H1 (cell line): ENCODE data around the gene IQGAP1. TPM values are rescaled to one million over a fixed set of nuclear protein-coding genes. Genes with fewer than 3 reads are reported as not detected.

Source experiments
- CTCF ChIA-PET: fragments of 300-600 bp; sonication (Branson Sonifier 250); formaldehyde crosslinking; loops from one replicate; lab custom pipeline; 2021; ENCODE audit not compliant: partially characterized antibody; lab: Charles Lee
- POLR2A ChIA-PET: fragments of 300-600 bp; sonication (Branson Sonifier 250); formaldehyde crosslinking; loops from one replicate; lab custom pipeline; 2021; ENCODE audit warnings: inconsistent platforms; ENCODE audit not compliant: partially characterized antibody; lab: Charles Lee
- DNase-seq, 2 experiments: peaks; one replicate each; pipeline versions ENCODE4 v3.0.0 to v3.0.0-alpha.2; 2010 to 2022; ENCODE audit warnings: low spot score in 2 of 2, low read depth in 1 of 2, mixed read lengths in 1 of 2
- FAIRE-seq: peaks from 2 replicates; lab custom pipeline; 2011; peaks lifted over from hg19 to GRCh38; lab: Jason Lieb, UNC
- H2AFZ ChIP-seq: 2 replicates; pipeline ENCODE4 v1.8.1; 2012; ENCODE audit warnings: low read length, inconsistent platforms
- H2AK5ac ChIP-seq: 2 replicates; pipeline ENCODE4 v1.6.1; 2013; ENCODE audit warnings: low read depth, low read length
- H2BK120ac ChIP-seq: replicated peaks from 2 replicates; pipeline ENCODE3; 2013; ENCODE audit warnings: low read depth, low read length, inconsistent platforms
- H2BK12ac ChIP-seq: 2 replicates; pipeline ENCODE4 v1.6.1; 2013; ENCODE audit warnings: low read depth, low read length
- H2BK15ac ChIP-seq: 2 replicates; pipeline ENCODE4 v1.6.1; 2013; ENCODE audit warnings: low read length
- H2BK20ac ChIP-seq: 2 replicates; pipeline ENCODE4 v1.6.1; 2013; ENCODE audit warnings: low read length
- H2BK5ac ChIP-seq: 2 replicates; pipeline ENCODE4 v1.6.1; 2013; ENCODE audit warnings: low read depth, low read length
- H3K14ac ChIP-seq: 2 replicates; pipeline ENCODE4 v1.6.1; 2013; ENCODE audit warnings: inconsistent platforms; ENCODE audit not compliant: insufficient read length
- H3K18ac ChIP-seq: 2 replicates; pipeline ENCODE4 v1.6.1; 2013; ENCODE audit warnings: low read length; ENCODE audit errors: extremely low read depth
- H3K23ac ChIP-seq: 2 replicates; pipeline ENCODE4 v1.6.1; 2013; ENCODE audit warnings: inconsistent platforms; ENCODE audit not compliant: insufficient read length
- H3K23me2 ChIP-seq: 2 replicates; pipeline ENCODE4 v1.6.1; 2013; ENCODE audit warnings: low read depth, low read length
- H3K27ac ChIP-seq: 2 replicates; pipeline ENCODE4 v1.6.1; 2011; ENCODE audit warnings: low read depth, low read length, inconsistent platforms
- H3K27me3 ChIP-seq, 4 experiments: replicated peaks in 1 of 4; 1 replicate in 1 of 4; 2 replicates in 3 of 4; pipeline versions ENCODE4 v1.6.1 to v1.8.1; 2011 to 2013; ENCODE audit warnings: low read length in 3 of 4, mild to moderate bottlenecking in 3 of 4, inconsistent platforms in 2 of 4, mixed read lengths in 2 of 4, moderate library complexity in 1 of 4; ENCODE audit not compliant: control insufficient read depth in 3 of 4, insufficient read depth in 3 of 4; ENCODE audit errors: extremely low read depth in 1 of 4
- H3K36me3 ChIP-seq, 4 experiments: 2 replicates each; pipeline versions ENCODE4 v1.6.1 to v1.8.1; 2011 to 2013; ENCODE audit warnings: mild to moderate bottlenecking in 4 of 4, low read length in 3 of 4, moderate library complexity in 2 of 4, control low read depth in 1 of 4, inconsistent platforms in 1 of 4; ENCODE audit not compliant: insufficient read depth in 4 of 4, control insufficient read depth in 2 of 4
- H3K4ac ChIP-seq: replicated peaks from 2 replicates; pipeline ENCODE3; 2013; ENCODE audit warnings: low read length, low read depth, mixed read lengths, inconsistent platforms; ENCODE audit not compliant: insufficient read length
- H3K4me1 ChIP-seq, 4 experiments: replicated peaks in 1 of 4; 1 replicate in 1 of 4; 2 replicates in 3 of 4; pipeline versions ENCODE4 v1.6.1 to v1.8.1; 2011 to 2013; ENCODE audit warnings: low read length in 3 of 4, inconsistent platforms in 2 of 4, mixed read lengths in 1 of 4; ENCODE audit not compliant: insufficient read depth in 4 of 4, control insufficient read depth in 3 of 4
- H3K4me2 ChIP-seq, 2 experiments: 2 replicates each; pipeline versions ENCODE4 v1.6.1 to v1.8.1; 2011 to 2013; ENCODE audit warnings: low read depth in 2 of 2, low read length in 2 of 2, control low read depth in 1 of 2, inconsistent platforms in 1 of 2, mild to moderate bottlenecking in 1 of 2; ENCODE audit not compliant: insufficient read depth in 1 of 2
- H3K4me3 ChIP-seq, 4 experiments: fragments of 200-600, 300-600 bp in 1 of 4; sonication (generic), shearing (Covaris generic), sonication (Bioruptor Twin) in 1 of 4; 2 replicates each; pipeline versions ENCODE4 v1.5.1 to v1.8.1; 2011 to 2016; ENCODE audit warnings: low read length in 4 of 4, low read depth in 3 of 4, control low read depth in 2 of 4, inconsistent platforms in 2 of 4, mild to moderate bottlenecking in 2 of 4, mixed read lengths in 1 of 4, moderate library complexity in 1 of 4; ENCODE audit not compliant: insufficient read depth in 2 of 4; ENCODE audit errors: extremely low read depth in 1 of 4
- H3K56ac ChIP-seq: replicated peaks from 2 replicates; pipeline ENCODE3; 2013; ENCODE audit warnings: low read depth, mild to moderate bottlenecking, mixed read lengths, low read length, inconsistent platforms; ENCODE audit not compliant: insufficient read length
- H3K79me1 ChIP-seq: 2 replicates; pipeline ENCODE4 v1.6.1; 2013; ENCODE audit warnings: low read depth, low read length, control low read depth
- H3K79me2 ChIP-seq, 2 experiments: 2 replicates each; pipeline versions ENCODE4 v1.6.1 to v1.8.1; 2012 to 2013; ENCODE audit warnings: low read length in 2 of 2, mild to moderate bottlenecking in 2 of 2, inconsistent platforms in 1 of 2; ENCODE audit not compliant: insufficient read depth in 2 of 2, control insufficient read depth in 1 of 2
- H3K9ac ChIP-seq, 4 experiments: replicated peaks in 1 of 4; 1 replicate in 1 of 4; 2 replicates in 3 of 4; pipeline versions ENCODE4 v1.6.1 to v1.8.1; 2011 to 2013; ENCODE audit warnings: low read depth in 3 of 4, low read length in 3 of 4, control low read depth in 2 of 4, mild to moderate bottlenecking in 2 of 4, moderate library complexity in 2 of 4, inconsistent platforms in 1 of 4; ENCODE audit errors: extremely low read depth in 1 of 4
- H3K9me3 ChIP-seq, 2 experiments: 2 replicates each; pipeline versions ENCODE4 v1.6.1 to v1.8.1; 2012 to 2013; ENCODE audit warnings: mild to moderate bottlenecking in 2 of 2, moderate library complexity in 2 of 2, control low read depth in 1 of 2, inconsistent platforms in 1 of 2, low read depth in 1 of 2, low read length in 1 of 2, mixed read lengths in 1 of 2; ENCODE audit not compliant: insufficient read depth in 2 of 2
- H4K20me1 ChIP-seq, 2 experiments: replicated peaks in 1 of 2; 2 replicates each; pipeline versions ENCODE3 to v1.8.1; 2011 to 2013; ENCODE audit warnings: inconsistent platforms in 2 of 2, low read length in 2 of 2, mild to moderate bottlenecking in 1 of 2; ENCODE audit not compliant: insufficient read depth in 2 of 2, control insufficient read depth in 1 of 2
- H4K5ac ChIP-seq: 2 replicates; pipeline ENCODE4 v1.6.1; 2013; ENCODE audit warnings: low read length, low read depth, mixed read lengths, inconsistent platforms; ENCODE audit not compliant: insufficient read length
- H4K8ac ChIP-seq: 2 replicates; pipeline ENCODE4 v1.8.0; 2013; ENCODE audit warnings: mild to moderate bottlenecking, moderate library complexity, low read length, inconsistent platforms; ENCODE audit not compliant: insufficient read depth; ENCODE audit errors: extremely low read depth
- H4K91ac ChIP-seq: replicated peaks from 2 replicates; pipeline ENCODE3; 2013; ENCODE audit warnings: low read length, mixed read lengths, inconsistent platforms; ENCODE audit not compliant: insufficient read length
- ASH2L ChIP-seq: fragments of 200-600, 300-600 bp; sonication (generic); IDR thresholded peaks from one replicate; pipeline ENCODE4 v1.7.1; 2017; ENCODE audit warnings: low read length
- ATF2 ChIP-seq: IDR thresholded peaks from 2 replicates; pipeline ENCODE4 v1.6.1; 2012; ENCODE audit warnings: low read length, inconsistent platforms
- CTBP2 ChIP-seq: IDR thresholded peaks from 2 replicates; pipeline ENCODE4 v1.7.0; 2011; ENCODE audit warnings: borderline replicate concordance, mild to moderate bottlenecking, moderate library complexity, mixed read lengths, low read length; ENCODE audit not compliant: insufficient read depth, insufficient read length
- EGR1 ChIP-seq: IDR thresholded peaks from 2 replicates; pipeline ENCODE4 v1.6.1; 2011; ENCODE audit warnings: low read depth, low read length, borderline replicate concordance
- EZH2 ChIP-seq: fragments of 200-600 bp; sonication (generic); IDR thresholded peaks from 2 replicates; pipeline ENCODE4 v1.7.1; 2012; ENCODE audit warnings: low read depth, mild to moderate bottlenecking, moderate library complexity, low read length, inconsistent platforms; ENCODE audit not compliant: severe bottlenecking
- JUN ChIP-seq: IDR thresholded peaks from 2 replicates; pipeline ENCODE4 v1.6.1; 2011; ENCODE audit warnings: low read depth, mild to moderate bottlenecking, improper control_type of control experiment, low read length
- KDM1A ChIP-seq: fragments of 200-600, 300-600 bp; sonication (generic); IDR thresholded peaks from 2 replicates; pipeline ENCODE4 v1.7.1; 2016; ENCODE audit warnings: mild to moderate bottlenecking, low read length, borderline replicate concordance
- SP1 ChIP-seq: IDR thresholded peaks from 2 replicates; pipeline ENCODE4 v1.6.1; 2011; ENCODE audit warnings: low read depth, low read length
- TBP ChIP-seq: IDR thresholded peaks from 2 replicates; pipeline ENCODE4 v1.6.1; 2011; ENCODE audit warnings: low read depth, low read length, improper control_type of control experiment
- TEAD4 ChIP-seq: IDR thresholded peaks from 2 replicates; pipeline ENCODE4 v1.6.1; 2012; ENCODE audit warnings: low read depth, low read length, inconsistent platforms, mixed read lengths
- WGBS, 2 experiments: shearing (Covaris generic) in 1 of 2; methylation state at CpG; one replicate each; pipeline versions ENCODE4 v1.1.6 to v1.1.7; 2013 to 2015; ENCODE audit warnings: low lambda C conversion rate in 2 of 2, mixed read lengths in 2 of 2, inconsistent platforms in 1 of 2, low coverage in 1 of 2, missing lambda C conversion rate in 1 of 2; ENCODE audit not compliant: insufficient replicate concordance in 2 of 2, insufficient coverage in 1 of 2, insufficient read length in 1 of 2; ENCODE audit errors: extremely low coverage in 1 of 2, missing lambda C conversion rate in 1 of 2; 5-methylcytosine and 5-hydroxymethylcytosine counted together
- polyA plus RNA-seq, 7 experiments: library from polyadenylated mRNA; depleted of rRNA in 3 of 7; stranded (reverse) in 5 of 7; unstranded in 2 of 7; fragments of >200 nt in 5 of 7; fragments of 200-250 nt in 2 of 7; gene quantifications; 1 replicate in 5 of 7; 2 replicates in 1 of 7; 4 replicates in 1 of 7; pipeline versions ENCODE4 v1.2.1 to v1.2.3, GENCODE V29; 2011 to 2013; ENCODE audit warnings: missing spikeins in 2 of 7, mixed read lengths in 2 of 7
- total RNA-seq: library from RNA; stranded (reverse); fragmentation: NEBNext Ultra II Directional; extraction: Animal tissue kit (Norgen Biotek cat#: 25700); gene quantifications from 2 replicates; pipeline ENCODE4 v1.2.1, GENCODE V29; 2021

The IQGAP1 gene
- total and polyA plus RNA-seq, 2 of the 8 experiments (the other 6 are each of a cell fraction or from before 2014, with no cell fraction given), result 56.0 to 138 TPM

- ChIA-PET CTCF (interaction anchor here (1.0 to 1.3 kb wide), 2 partner anchors 11 to 18 kb away, joined by 3 to 4 read pairs; no protein-coding TSS in a partner anchor), POLR2A (no interaction called here)
- no peak for TF ChIP-seq TEAD4
- TF ChIP-seq JUN, result no peak
- TF ChIP-seq CTBP2, result no peak
- no peak for TF ChIP-seq KDM1A
- TF ChIP-seq EZH2, result no peak
- TF ChIP-seq TBP, result no peak
- no peak for TF ChIP-seq EGR1
- TF ChIP-seq ATF2, result no peak
- no peak for TF ChIP-seq SP1
- no peak for TF ChIP-seq ASH2L
- TF ChIP-seq, all 59 proteins: peak for 0
- no peak overlapping the region for H2BK15ac ChIP-seq
- no peaks in the 10 kb centered on the region for H3K79me2 ChIP-seq
- H3K23ac ChIP-seq, result no peak overlapping the region
- no peak overlapping the region for H4K91ac ChIP-seq
- H3K36me3 ChIP-seq, result peaks cover 7 to 47% (median 30%) of the 10 kb centered on the region in 4 experiments; a peak in 6 of 8 replicates
- H3K27ac ChIP-seq, result no peak overlapping the region
- H3K14ac ChIP-seq, result no peak overlapping the region
- H3K23me2 ChIP-seq, result no peaks in the 10 kb centered on the region
- DNase-seq (no peak), FAIRE-seq (no peak)
- no peak overlapping the region for H2BK120ac ChIP-seq
- H3K27me3 ChIP-seq, result no peaks in the 10 kb centered on the region
- no peak overlapping the region for H3K9ac ChIP-seq
- H3K4me2 ChIP-seq, result no peak overlapping the region
- H4K8ac ChIP-seq, result no peak overlapping the region
- no peak overlapping the region for H2AK5ac ChIP-seq
- no peak overlapping the region for H2BK12ac ChIP-seq
- no peak overlapping the region for H3K18ac ChIP-seq
- 0 out of 2 replicates have a peak, but pooled peaks cover 3% of the 10 kb centered on the region for H3K79me1 ChIP-seq
- WGBS, 2 experiments, result 100% methylated on average over 1 of the region's 3 CpGs; no CpG with 5 or more reads in 1 of the 2 experiments
- no peak overlapping the region for H2BK5ac ChIP-seq
- no peak overlapping the region for H2BK20ac ChIP-seq
- no peaks in the 10 kb centered on the region for H4K20me1 ChIP-seq
- H3K56ac ChIP-seq, result no peak overlapping the region
- no peaks in the 10 kb centered on the region for H3K9me3 ChIP-seq
- no peak overlapping the region for H4K5ac ChIP-seq
- no peak overlapping the region for H2AFZ ChIP-seq
- H3K4ac ChIP-seq, result no peak overlapping the region
- no peaks in the 10 kb centered on the region for H3K4me1 ChIP-seq
- H3K4me3 ChIP-seq, result no peak overlapping the region
Measured at GRCh38 chr15:90471126-90471525, 83.1 kb downstream of the IQGAP1 start.
